D721Med (cell line): ENCODE data around the gene CYSTM1.

Experiments
- DNase-seq: peaks from one replicate; pipeline ENCODE4 v3.0.0; 2011; ENCODE audit warnings: low spot score; ENCODE audit not compliant: insufficient read length
- FAIRE-seq: peaks from 2 replicates; lab custom pipeline; 2011; peaks lifted over from hg19 to GRCh38; lab: Jason Lieb, UNC
- CTCF ChIP-seq: IDR thresholded peaks from 2 replicates; pipeline ENCODE4 v1.5.1; 2012; ENCODE audit warnings: mild to moderate bottlenecking, control low read depth; ENCODE audit not compliant: insufficient read depth; ENCODE audit errors: missing control alignments

CYSTM1 gene

GRCh38 chr5:140157032-140157781 is 17.8 kb upstream of the CYSTM1 start:
- FAIRE-seq (no peak), DNase-seq (peak; percentile 84)
- TF ChIP-seq CTCF, result peak; percentile 94

- DNase-seq (no peak), FAIRE-seq (no peak)
- no peak for TF ChIP-seq CTCF
Observed at GRCh38 chr5:140159014-140159927, 15.7 kb upstream of the CYSTM1 start.

- TF ChIP-seq CTCF, result no peak
- DNase-seq (no peak), FAIRE-seq (no peak)
Observed at GRCh38 chr5:140162275-140162674, 12.7 kb upstream of the CYSTM1 start.

- FAIRE-seq (no peak), DNase-seq (no peak)
- no peak for TF ChIP-seq CTCF
Observed at GRCh38 chr5:140162781-140163180, 12.2 kb upstream of the CYSTM1 start.

- DNase-seq, result no peak
- no peak for FAIRE-seq
Observed at GRCh38 chr5:140165101-140165922, 9.7 kb upstream of the CYSTM1 start.

GRCh38 chr5:140165923-140166270 is 9.1 kb upstream of the CYSTM1 start:
- DNase-seq, result no peak
- no peak for FAIRE-seq
- no peak for TF ChIP-seq CTCF

More at GRCh38 chr5:140165101-140165922, 9.7 kb upstream of the CYSTM1 start:
- TF ChIP-seq CTCF, result no peak
